NCI-H226 (cell line): ENCODE results near the gene OPN3.
A peak's percentile ranks its signal among the peaks of the same experiment; 100 is the strongest.

Experiments used
- DNase-seq: peaks from one replicate; pipeline ENCODE4 v3.0.0-alpha.2; 2015

OPN3 gene

GRCh38 chr1:241644259-241644658 lies 4.1 kb upstream of the OPN3 start:
- DNase-seq: no peak

- no peak for DNase-seq
Observed at GRCh38 chr1:241642593-241642944, 2.4 kb upstream of the OPN3 start.

GRCh38 chr1:241641773-241642592 lies 1.8 kb upstream of the OPN3 start:
- peak; percentile 60 for DNase-seq

GRCh38 chr1:241640867-241641622 lies 876 bp upstream of the OPN3 start:
- no peak for DNase-seq

- no peak for DNase-seq
Observed at GRCh38 chr1:241639623-241640148, 483 bp downstream of the OPN3 start.

- no peak for DNase-seq
Observed at GRCh38 chr1:241638909-241639622, 1.1 kb downstream of the OPN3 start.

GRCh38 chr1:241638099-241638682 lies 2.0 kb downstream of the OPN3 start:
- no peak for DNase-seq

- DNase-seq: no peak
Observed at GRCh38 chr1:241637604-241638003, 2.6 kb downstream of the OPN3 start.

GRCh38 chr1:241637046-241637590 lies 3.1 kb downstream of the OPN3 start:
- no peak for DNase-seq

GRCh38 chr1:241636291-241636690 lies 3.9 kb downstream of the OPN3 start:
- DNase-seq: no peak

- DNase-seq: no peak
Observed at GRCh38 chr1:241635556-241636152, 4.5 kb downstream of the OPN3 start.

GRCh38 chr1:241632987-241633386 lies 7.2 kb downstream of the OPN3 start:
- no peak for DNase-seq

- DNase-seq: no peak
Observed at GRCh38 chr1:241631674-241632073, 8.5 kb downstream of the OPN3 start.

GRCh38 chr1:241630899-241631298 lies 9.3 kb downstream of the OPN3 start:
- DNase-seq: no peak

- DNase-seq: no peak
Observed at GRCh38 chr1:241630476-241630875, 9.7 kb downstream of the OPN3 start.

GRCh38 chr1:241630005-241630404 lies 10.2 kb downstream of the OPN3 start:
- DNase-seq: no peak

- no peak for DNase-seq
Observed at GRCh38 chr1:241627453-241628259, 12.5 kb downstream of the OPN3 start.

GRCh38 chr1:241624935-241625334 lies 15.2 kb downstream of the OPN3 start:
- no peak for DNase-seq

- no peak for DNase-seq
Observed at GRCh38 chr1:241622669-241623068, 17.5 kb downstream of the OPN3 start.

- no peak for DNase-seq
Observed at GRCh38 chr1:241617426-241617825, 22.7 kb downstream of the OPN3 start.
